ENCODE measurements around the gene TMEM121B.

DNA sequence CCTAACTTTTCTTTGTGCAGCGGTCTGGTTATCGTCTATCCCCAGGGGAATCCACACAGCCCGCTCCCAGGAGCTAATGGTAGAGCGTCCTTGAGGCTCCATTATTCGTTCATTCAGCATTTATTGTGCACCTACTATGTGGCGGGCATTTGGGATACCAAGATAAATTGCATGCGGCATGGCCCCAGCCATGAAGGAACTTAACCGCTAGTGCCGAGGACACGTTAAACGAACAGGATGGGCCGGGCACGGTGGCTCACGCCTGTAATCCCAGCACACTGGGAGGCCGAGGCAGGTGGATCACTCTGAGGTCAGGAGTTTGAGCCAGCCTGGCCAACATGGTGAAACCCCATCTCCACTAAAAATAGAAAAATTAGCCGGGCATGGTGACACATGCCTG lies 11.2 kb downstream of the TMEM121B start:
- TF ChIP-seq, protein P1, sequence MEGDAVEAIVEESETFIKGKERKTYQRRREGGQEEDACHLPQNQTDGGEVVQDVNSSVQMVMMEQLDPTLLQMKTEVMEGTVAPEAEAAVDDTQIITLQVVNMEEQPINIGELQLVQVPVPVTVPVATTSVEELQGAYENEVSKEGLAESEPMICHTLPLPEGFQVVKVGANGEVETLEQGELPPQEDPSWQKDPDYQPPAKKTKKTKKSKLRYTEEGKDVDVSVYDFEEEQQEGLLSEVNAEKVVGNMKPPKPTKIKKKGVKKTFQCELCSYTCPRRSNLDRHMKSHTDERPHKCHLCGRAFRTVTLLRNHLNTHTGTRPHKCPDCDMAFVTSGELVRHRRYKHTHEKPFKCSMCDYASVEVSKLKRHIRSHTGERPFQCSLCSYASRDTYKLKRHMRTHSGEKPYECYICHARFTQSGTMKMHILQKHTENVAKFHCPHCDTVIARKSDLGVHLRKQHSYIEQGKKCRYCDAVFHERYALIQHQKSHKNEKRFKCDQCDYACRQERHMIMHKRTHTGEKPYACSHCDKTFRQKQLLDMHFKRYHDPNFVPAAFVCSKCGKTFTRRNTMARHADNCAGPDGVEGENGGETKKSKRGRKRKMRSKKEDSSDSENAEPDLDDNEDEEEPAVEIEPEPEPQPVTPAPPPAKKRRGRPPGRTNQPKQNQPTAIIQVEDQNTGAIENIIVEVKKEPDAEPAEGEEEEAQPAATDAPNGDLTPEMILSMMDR (IDR thresholded peaks at IDR 0.05; ENCODE audit: low read length): no peak
- TF ChIP-seq EZH2 (IDR thresholded peaks at IDR 0.05; ENCODE audit: borderline replicate concordance, low read length): no peak
